Lower leg skin (tissue), 4 donors: Measurements from ENCODE around the gene RNF121. TPM values are rescaled to one million over a fixed set of nuclear protein-coding genes. Genes with fewer than 3 reads are reported as not detected.

Experiments
- DNase-seq, 2 donors: peaks; one replicate each; pipeline ENCODE4 v3.0.0-alpha.2; 2019; ENCODE audit warnings: low spot score in 2 of 2
- H3K4me3 ChIP-seq: fragments of 200-600 bp; sonication (generic); 2 replicates; pipeline ENCODE4 v1.5.1; 2017; ENCODE audit warnings: mild to moderate bottlenecking, low read depth; ENCODE audit not compliant: poor library complexity, severe bottlenecking
- CTCF ChIP-seq, 3 donors: fragments of 450-650 bp; IDR thresholded peaks; one replicate each; pipeline ENCODE4 v1.5.1; 2016; ENCODE audit warnings: antibody characterized with exemption in 3 of 3, mild to moderate bottlenecking in 3 of 3, moderate library complexity in 2 of 3
- POLR2A ChIP-seq, 2 donors: fragments of 450-650 bp; IDR thresholded peaks; one replicate each; pipeline ENCODE4 v1.6.1; 2016 to 2017; ENCODE audit warnings: antibody characterized with exemption in 2 of 2, mild to moderate bottlenecking in 1 of 2, moderate library complexity in 1 of 2
- WGBS, 2 donors: methylation state at CpG; one replicate each; pipeline ENCODE4 v1.1.5; 2018; 5-methylcytosine and 5-hydroxymethylcytosine counted together
- intact Hi-C: fragments of 100-400 bp; cut with DNase I; formaldehyde crosslinking; loops from one replicate; pipeline ENCODE4 v1.15.0; 2023; ENCODE audit warnings: low total_unique reads
- total RNA-seq, 4 donors: library from RNA; depleted of rRNA; stranded (reverse); fragments of >200 nt; gene quantifications; one replicate each; pipeline ENCODE4 v1.1.0, GENCODE V29; 2016

RNF121 gene
- total RNA-seq, 4 donors from 2014 or later, result 13.2 to 27.6 (median 18.6) TPM

- no peak for DNase-seq
- intact Hi-C loops, result no loop called here
- H3K4me3 ChIP-seq, result no peak overlapping the region
- no peak for TF ChIP-seq POLR2A (IDR thresholded peaks at IDR 0.05)
- TF ChIP-seq CTCF (IDR thresholded peaks at IDR 0.05), result no peak
- WGBS, 2 donors, result 39 to 45% methylated on average over 5 of the region's 5 CpGs
Observed at GRCh38 chr11:72024069-72024754, 95.4 kb downstream of the RNF121 start.

- intact Hi-C loops, result loop anchor here (5.0 kb wide), 1 partner anchor 66 kb away; no protein-coding TSS in a partner anchor
- no peak for TF ChIP-seq POLR2A (IDR thresholded peaks at IDR 0.05)
- TF ChIP-seq CTCF (IDR thresholded peaks at IDR 0.05), result no peak
- no peak overlapping the region for H3K4me3 ChIP-seq
- WGBS, 2 donors, result 18 to 42% methylated on average over 1 of the region's 1 CpG
- no peak for DNase-seq
Observed at GRCh38 chr11:72026090-72026489, 97.2 kb downstream of the RNF121 start.

GRCh38 chr11:72030472-72031045 lies 101.7 kb downstream of the RNF121 start:
- TF ChIP-seq POLR2A (IDR thresholded peaks at IDR 0.05) (no peak), CTCF (IDR thresholded peaks at IDR 0.05) (no peak)
- 46 to 53% methylated on average over 1 of the region's 1 CpG for WGBS, 2 donors
- intact Hi-C loops, result no loop called here

GRCh38 chr11:72036687-72037086 lies 107.8 kb downstream of the RNF121 start:
- WGBS, 2 donors, result 52 to 66% methylated on average over 3 of the region's 3 CpGs
- intact Hi-C loops, result no loop called here
- no peak for DNase-seq
- TF ChIP-seq CTCF (IDR thresholded peaks at IDR 0.05) (no peak), POLR2A (IDR thresholded peaks at IDR 0.05) (no peak)
- H3K4me3 ChIP-seq, result no peak overlapping the region

More at GRCh38 chr11:72030472-72031045, 101.7 kb downstream of the RNF121 start:
- no peak for DNase-seq
- no peak overlapping the region for H3K4me3 ChIP-seq

- DNase-seq, result no peak
- intact Hi-C loops, result no loop called here
- WGBS, 2 donors, result 14 to 32% methylated on average over 4 of the region's 4 CpGs
- no peak for TF ChIP-seq POLR2A (IDR thresholded peaks at IDR 0.05)
- H3K4me3 ChIP-seq, result no peak overlapping the region
Observed at GRCh38 chr11:72037554-72038311, 108.9 kb downstream of the RNF121 start.

- DNase-seq, result peak; percentile 78 to 93
- TF ChIP-seq CTCF (IDR thresholded peaks at IDR 0.05) (no peak), POLR2A (IDR thresholded peaks at IDR 0.05) (no peak)
- WGBS, 2 donors, result 5 to 19% methylated on average over 2 of the region's 2 CpGs
- intact Hi-C loops, result no loop called here
- H3K4me3 ChIP-seq, result no peak overlapping the region
Observed at GRCh38 chr11:72038491-72038890, 109.6 kb downstream of the RNF121 start.
